BE2C (cell line): ENCODE data around the gene SIPA1.

Experiments
- DNase-seq: peaks from one replicate; pipeline ENCODE4 v3.0.0-alpha.2; 2020
- H3K27me3 ChIP-seq: fragments of 250-450 bp; sonication (Bioruptor Pico); 2 replicates; pipeline ENCODE4 v1.5.1; 2020; ENCODE audit warnings: mild to moderate bottlenecking
- H3K36me3 ChIP-seq: fragments of 250-450 bp; sonication (Bioruptor Pico); 2 replicates; pipeline ENCODE4 v1.5.1; 2020; ENCODE audit warnings: mild to moderate bottlenecking
- H3K4me1 ChIP-seq: fragments of 250-450 bp; sonication (Bioruptor Pico); 2 replicates; pipeline ENCODE4 v1.5.1; 2020
- H3K4me3 ChIP-seq: 2 replicates; pipeline ENCODE4 v1.5.1; 2011; ENCODE audit warnings: low read depth, low read length
- H3K9me3 ChIP-seq: fragments of 250-450 bp; sonication (Bioruptor Pico); 2 replicates; pipeline ENCODE4 v1.5.1; 2020
- CTCF ChIP-seq: IDR thresholded peaks from 2 replicates; pipeline ENCODE4 v1.5.1; 2012; ENCODE audit warnings: mild to moderate bottlenecking, low read depth, low read length

The SIPA1 gene

GRCh38 chr11:65625628-65626342 is 12.1 kb upstream of the SIPA1 start:
- H3K27me3 ChIP-seq = no peaks in the 10 kb centered on the region
- TF ChIP-seq CTCF = peak; percentile 55
- H3K4me1 ChIP-seq = no peaks in the 10 kb centered on the region
- H3K4me3 ChIP-seq = no peak overlapping the region
- DNase-seq = peak; percentile 64
- peaks cover 4% of the 10 kb centered on the region; the same call in 1 of the 2 replicates for H3K36me3 ChIP-seq
- no peaks in the 10 kb centered on the region for H3K9me3 ChIP-seq

DNA sequence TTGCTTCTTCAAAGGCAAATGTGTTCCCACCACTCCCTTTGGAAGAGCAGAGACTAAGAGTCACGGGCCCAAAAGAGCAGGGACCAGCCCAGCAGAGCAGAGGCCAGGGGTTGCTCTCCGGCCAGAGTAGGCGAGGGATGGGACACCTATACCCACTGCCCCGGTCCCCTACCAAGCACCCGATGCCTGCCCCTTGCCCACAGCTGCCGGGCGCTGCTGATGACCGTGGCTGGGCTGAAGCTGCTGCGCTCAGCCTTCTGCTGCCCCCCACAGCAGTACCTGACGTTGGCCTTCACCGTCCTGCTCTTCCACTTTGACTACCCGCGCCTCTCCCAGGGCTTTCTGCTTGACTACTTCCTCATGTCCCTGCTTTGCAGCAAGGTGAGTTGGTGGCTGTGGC is 10.7 kb upstream of the SIPA1 start:
- Histone ChIP-seq H3K9me3 (no peaks in the 10 kb centered on the region), H3K4me1 (no peaks in the 10 kb centered on the region), H3K36me3 (peaks cover 4% of the 10 kb centered on the region; the same call in 1 of the 2 replicates), H3K4me3 (no peak overlapping the region), H3K27me3 (no peaks in the 10 kb centered on the region)
- TF ChIP-seq CTCF = no peak
- DNase-seq = no peak

GRCh38 chr11:65629579-65629978 is 8.3 kb upstream of the SIPA1 start:
- DNase-seq = no peak
- Histone ChIP-seq H3K4me3 (no peak overlapping the region), H3K4me1 (no peaks in the 10 kb centered on the region), H3K36me3 (peaks cover 4% of the 10 kb centered on the region; the same call in 1 of the 2 replicates), H3K9me3 (no peaks in the 10 kb centered on the region), H3K27me3 (no peaks in the 10 kb centered on the region)
- TF ChIP-seq CTCF = no peak

- TF ChIP-seq CTCF = no peak
These were observed 7.7 kb upstream of the SIPA1 start for GRCh38 chr11:65630215-65630614.

DNA sequence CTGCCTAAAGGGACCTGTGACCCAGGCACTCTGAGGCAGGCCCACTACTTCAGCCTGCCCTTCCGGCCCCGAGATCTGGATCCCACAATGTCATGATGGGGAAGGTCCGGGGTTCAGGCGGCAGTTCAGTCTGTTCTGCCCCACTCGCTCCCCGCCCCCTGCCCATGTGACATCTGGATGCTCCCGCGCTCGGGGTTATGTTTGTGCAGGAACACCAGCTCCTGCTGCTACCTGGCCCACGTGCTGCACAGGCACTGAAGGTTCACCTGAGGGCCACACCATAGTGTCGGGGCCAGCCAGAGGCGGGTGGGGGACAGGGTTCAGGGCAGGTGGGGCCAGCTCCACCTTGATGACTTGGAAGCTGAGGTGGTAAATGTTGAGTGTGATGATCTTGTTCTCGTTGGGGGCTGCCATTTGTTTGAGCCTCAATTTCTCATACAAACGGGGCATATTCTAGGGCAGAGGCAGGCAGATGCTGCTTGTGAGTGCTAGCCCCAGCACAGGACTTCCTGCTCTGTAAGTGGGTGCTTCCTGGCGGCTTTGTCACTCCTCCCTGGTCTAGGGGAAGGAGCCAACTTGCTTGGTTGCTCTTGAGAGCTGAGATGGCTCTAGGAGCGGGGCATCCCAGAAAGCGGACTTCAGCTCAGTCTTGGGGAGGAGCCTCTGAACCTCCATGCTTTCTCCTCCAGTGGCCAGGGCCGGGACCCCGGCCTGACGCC is 4.4 kb upstream of the SIPA1 start:
- no peaks in the 10 kb centered on the region for H3K27me3 ChIP-seq
- no peak overlapping the region for H3K4me3 ChIP-seq
- no peaks in the 10 kb centered on the region for H3K4me1 ChIP-seq
- TF ChIP-seq CTCF = no peak
- DNase-seq = no peak
- H3K9me3 ChIP-seq = no peaks in the 10 kb centered on the region
- H3K36me3 ChIP-seq = peaks cover 4% of the 10 kb centered on the region; the same call in 1 of the 2 replicates

More at GRCh38 chr11:65630215-65630614, 7.7 kb upstream of the SIPA1 start:
- Histone ChIP-seq H3K36me3 (peaks cover 4% of the 10 kb centered on the region; the same call in 1 of the 2 replicates), H3K27me3 (no peaks in the 10 kb centered on the region), H3K4me3 (no peak overlapping the region), H3K4me1 (no peaks in the 10 kb centered on the region), H3K9me3 (no peaks in the 10 kb centered on the region)
- DNase-seq = no peak

DNA sequence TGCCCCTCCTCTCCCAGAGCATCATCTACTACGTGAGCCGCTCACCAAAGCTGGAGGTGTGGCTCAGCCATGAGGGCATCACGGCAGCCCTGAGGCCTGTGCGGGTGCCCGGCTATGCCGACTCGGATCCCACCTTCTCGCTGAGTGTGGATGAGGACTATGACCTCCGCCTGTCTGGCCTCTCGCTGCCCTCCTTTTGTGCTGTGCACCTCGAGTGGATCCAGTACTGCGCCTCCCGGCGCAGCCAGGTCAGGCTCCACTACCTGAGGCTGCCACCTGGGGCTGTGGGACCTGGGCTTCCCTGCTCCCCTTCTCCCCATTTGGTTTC is 3.8 kb upstream of the SIPA1 start:
- TF ChIP-seq CTCF = no peak
- H3K4me3 ChIP-seq = no peak overlapping the region
- H3K4me1 ChIP-seq = no peaks in the 10 kb centered on the region
- no peaks in the 10 kb centered on the region for H3K27me3 ChIP-seq
- DNase-seq = no peak
- no peaks in the 10 kb centered on the region for H3K9me3 ChIP-seq
- H3K36me3 ChIP-seq = peaks cover 2% of the 10 kb centered on the region; the same call in 1 of the 2 replicates
